LNCaP clone FGC (cell line): ENCODE measurements around the gene CSNK1D.
"Not testable (repeated sequence)": the region's sequence is repeated elsewhere in the genome, so short reads cannot be mapped to it uniquely, and the experiment has no call there.

Experiments used
- DNase-seq: peaks from one replicate; pipeline ENCODE4 v3.0.0-alpha.2; 2011; ENCODE audit warnings: low read depth
- H3K4me3 ChIP-seq: 2 replicates; pipeline ENCODE4 v1.5.1; 2011; ENCODE audit warnings: mild to moderate bottlenecking, low read depth, low read length, control low read depth
- TF ChIP-seq, protein P1 (sequence below): IDR thresholded peaks from 2 replicates; pipeline ENCODE4 v1.5.1; 2012; ENCODE audit warnings: mild to moderate bottlenecking; ENCODE audit not compliant: control insufficient read depth, insufficient read depth; ENCODE audit errors: extremely low read depth

Gene CSNK1D

DNA sequence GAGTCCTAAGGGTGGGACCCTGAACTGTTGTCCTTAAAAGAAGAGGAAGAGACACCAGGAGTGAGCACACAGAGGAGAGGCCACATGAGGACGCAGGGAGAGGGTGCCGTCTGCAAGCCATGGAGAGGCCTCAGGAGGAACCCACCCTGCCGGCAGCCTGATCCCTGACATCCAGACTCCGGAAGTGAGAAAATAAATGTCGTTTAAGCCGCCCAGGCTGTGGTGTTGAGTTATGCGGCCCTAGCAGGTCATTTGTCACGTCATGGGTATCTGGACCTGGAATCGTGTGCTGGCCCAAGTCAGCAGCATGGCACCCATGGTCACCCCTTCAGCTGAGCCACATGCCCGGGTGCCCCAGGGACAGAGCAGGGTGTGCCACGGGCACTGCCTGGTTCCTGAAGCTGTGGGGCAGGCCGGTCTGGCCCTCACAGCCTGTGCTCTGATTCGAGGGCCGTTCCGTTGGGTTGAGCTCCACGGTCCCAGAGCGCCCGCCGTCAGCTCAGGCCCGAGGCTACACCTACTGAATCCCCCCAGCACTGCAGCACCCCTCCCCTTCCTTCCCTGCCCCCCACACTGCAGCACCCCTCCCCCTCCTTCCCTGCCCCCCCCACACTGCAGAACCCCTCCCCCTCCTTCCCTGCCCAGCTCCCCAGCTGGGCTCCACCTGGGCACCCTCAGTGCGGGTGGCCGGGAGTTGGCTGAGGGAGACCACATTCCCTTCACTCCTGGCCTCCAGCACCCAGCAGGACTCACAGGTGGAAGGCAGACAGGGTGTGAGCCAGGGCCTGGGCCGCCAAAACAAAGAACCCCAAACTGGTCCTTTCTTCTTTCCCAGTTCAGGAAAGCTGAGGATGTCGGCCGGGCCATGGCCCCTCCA, 58.2 kb downstream of the CSNK1D start:
- TF ChIP-seq, protein P1, sequence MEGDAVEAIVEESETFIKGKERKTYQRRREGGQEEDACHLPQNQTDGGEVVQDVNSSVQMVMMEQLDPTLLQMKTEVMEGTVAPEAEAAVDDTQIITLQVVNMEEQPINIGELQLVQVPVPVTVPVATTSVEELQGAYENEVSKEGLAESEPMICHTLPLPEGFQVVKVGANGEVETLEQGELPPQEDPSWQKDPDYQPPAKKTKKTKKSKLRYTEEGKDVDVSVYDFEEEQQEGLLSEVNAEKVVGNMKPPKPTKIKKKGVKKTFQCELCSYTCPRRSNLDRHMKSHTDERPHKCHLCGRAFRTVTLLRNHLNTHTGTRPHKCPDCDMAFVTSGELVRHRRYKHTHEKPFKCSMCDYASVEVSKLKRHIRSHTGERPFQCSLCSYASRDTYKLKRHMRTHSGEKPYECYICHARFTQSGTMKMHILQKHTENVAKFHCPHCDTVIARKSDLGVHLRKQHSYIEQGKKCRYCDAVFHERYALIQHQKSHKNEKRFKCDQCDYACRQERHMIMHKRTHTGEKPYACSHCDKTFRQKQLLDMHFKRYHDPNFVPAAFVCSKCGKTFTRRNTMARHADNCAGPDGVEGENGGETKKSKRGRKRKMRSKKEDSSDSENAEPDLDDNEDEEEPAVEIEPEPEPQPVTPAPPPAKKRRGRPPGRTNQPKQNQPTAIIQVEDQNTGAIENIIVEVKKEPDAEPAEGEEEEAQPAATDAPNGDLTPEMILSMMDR: no peak
- H3K4me3 ChIP-seq: no peak overlapping the region
- DNase-seq: no peak

DNA sequence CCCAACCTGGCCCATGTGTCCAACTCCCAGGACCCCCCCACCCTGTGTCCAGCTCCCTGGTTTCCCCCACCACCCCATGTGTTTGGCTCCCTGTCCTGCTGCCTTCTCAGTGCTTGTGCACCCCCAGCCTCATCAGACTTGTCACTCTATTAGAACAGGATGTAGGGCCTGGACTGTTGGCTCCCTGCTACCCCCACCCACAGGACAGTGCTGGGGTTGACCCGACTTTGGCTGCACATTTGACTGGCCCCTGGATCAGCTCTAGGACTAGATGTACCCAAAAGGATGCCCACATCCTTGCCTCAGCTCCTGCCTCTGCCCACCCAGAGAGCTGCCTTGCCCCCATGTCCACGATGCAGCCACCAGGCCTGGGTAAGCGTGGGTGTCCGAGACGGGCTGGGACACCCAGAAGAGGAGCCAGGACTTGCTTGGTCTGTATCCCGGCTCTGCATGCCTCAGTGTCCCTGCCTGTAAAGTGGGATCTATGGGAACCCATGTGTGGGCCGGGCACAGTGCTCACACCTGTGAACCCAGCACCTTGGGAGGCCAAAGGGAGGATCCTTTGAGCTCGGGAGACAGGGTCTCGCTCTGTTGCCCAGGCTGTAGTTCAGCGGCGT, 59.4 kb downstream of the CSNK1D start:
- H3K4me3 ChIP-seq: no peak overlapping the region
- TF ChIP-seq, protein P1: no peak
- DNase-seq: no peak

DNA sequence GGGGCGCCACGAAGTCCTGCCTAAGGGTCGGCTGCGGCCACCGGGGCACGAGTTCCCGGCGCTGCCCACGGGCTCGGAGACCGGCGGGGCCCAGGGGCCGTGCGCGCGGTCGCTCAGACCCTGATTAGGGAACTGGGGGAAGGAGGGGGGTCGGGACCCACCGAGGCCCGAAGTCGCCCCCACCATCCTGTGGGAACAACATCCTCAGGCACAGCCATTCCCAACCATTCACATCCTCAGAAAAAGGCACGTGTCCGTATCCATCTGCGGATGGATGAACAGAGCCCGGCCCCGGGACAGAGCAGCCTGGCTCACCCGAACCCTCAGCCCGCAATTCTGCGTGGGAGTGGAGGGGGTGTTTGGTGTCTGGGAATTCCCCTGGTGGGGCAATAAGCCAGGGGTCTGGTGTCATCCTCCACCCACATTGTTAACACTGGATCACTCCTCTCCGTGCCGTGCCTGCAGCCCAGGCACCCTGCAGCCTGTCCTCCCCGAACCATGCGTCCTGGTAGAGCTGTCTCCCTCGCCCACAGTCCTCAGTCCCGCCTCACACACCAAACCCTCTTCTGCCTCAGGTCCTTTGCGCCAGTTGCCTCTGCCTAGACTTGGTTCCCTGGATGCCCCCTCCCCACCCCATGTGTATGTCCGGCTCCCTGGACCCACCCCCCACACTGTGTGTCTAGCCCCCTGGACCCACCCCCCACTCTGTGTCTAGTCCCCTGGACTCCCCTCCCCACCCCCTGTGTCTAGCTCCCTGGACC, 60.1 kb downstream of the CSNK1D start:
- TF ChIP-seq, protein P1: no peak
- H3K4me3 ChIP-seq: peak overlapping the region; percentile 79
- DNase-seq: no peak

DNA sequence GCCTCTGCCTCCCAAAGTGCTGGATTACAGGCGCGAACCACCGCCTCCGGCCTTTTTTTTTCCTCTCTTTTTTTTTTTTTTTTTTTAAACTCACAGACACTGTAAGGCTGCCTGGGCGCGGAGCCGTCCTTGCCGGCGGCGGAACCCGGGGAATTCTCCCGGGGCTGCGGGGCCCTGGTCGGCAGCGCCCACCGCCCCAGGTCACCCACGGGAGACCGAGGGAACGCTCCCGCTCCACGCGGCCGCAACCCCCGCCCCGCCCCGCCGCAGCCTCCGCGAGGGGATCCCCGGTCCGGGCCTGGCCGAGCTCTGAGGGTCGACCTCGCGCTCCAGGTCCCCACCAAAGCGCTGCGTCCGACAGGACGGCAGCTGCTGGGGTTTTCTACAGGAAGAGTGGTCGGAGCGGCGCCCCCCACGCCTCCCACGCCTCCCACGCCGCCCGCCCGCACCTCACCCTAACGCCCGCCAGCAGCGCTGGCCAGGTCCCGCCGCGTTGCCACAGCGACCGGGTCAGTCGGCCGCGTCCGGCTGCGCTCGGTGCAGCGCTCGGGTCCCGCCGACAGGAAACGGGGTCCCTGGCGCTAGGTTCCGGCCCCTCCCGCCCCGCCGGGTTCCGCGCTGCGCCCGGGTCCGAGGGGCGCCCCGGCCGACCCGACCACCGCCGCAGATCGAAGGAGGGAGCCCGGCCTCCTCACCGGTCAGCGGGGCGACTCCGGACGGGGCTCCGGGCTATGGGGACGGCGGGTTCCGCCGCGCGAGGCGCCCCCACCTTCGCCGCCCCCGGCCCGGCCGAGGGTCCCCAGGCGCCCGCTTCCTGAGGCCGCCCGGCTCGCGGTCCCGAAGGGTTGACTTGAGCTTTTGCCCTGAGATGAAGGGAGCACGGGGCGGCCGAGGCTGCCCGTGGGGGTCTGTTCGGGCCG, 60.9 kb downstream of the CSNK1D start, which contains the start of gene CCDC57:
Gene CCDC57, minus strand, starts transcription at position 512 of the 920 bp plus-strand sequence. CDS start 10,898 bp downstream, outside the sequence.
- H3K4me3 ChIP-seq: peak within 1 kb of the TSS; percentile 79
- DNase-seq: peak; percentile 22
- TF ChIP-seq, protein P1: no peak

DNA sequence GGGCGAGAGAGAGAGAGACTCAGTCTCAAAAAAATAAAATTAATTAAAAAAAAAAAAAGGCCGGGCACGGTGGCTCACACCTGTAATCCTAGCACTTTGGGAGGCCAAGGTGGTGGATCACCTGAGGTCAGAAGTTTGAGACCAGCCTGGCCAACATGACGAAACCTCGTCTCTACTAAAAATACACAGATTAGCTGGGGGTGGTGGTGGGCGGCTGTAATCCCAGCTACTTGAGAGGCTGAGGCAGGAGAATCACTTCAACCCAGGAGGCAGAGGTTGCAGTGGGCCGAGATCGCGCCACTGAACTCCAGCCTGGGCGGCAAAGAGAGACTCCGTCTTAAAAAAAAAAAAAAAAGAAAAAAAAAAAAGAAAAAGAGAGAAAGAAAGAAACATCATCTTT, 62.8 kb downstream of the CSNK1D start:
- not testable (repeated sequence) for DNase-seq, H3K4me3 ChIP-seq

DNA sequence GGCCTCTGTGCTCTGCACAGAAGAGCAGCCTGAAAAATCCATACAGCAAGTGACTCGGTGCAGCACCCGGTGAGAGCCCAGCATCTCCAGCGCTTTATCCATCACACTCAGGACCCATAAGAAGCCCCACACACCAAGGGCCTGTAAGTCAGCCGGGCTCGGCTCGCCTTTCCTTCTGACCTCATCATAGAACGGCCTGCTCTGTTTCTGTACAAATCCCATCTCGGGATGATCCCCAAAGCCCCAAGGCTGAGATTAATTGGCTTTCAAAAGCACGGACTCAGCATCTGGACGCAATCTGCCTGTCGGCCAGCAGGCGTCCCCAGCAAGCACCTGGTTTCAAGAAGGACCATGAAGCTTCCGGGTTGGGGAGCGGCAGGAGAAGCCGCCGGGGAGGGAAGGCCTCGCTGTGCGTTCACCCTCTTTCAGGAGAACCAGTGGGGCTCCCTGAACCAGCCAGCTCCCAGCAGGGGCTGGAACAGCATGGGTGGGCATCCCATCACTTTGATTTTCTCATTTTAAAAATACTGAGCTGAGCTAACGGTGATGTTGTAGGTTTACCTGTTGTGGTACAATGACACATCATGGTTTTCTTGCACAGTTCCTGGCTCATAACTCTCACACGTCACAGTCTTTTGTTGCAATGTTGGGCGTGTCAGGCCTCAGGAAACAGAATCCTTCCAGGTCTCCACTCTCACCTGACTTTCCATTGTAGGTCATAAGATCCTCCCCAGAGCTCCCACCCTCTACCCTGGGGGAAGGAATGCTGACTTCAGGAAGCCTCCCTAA, 67.6 kb downstream of the CSNK1D start:
- 0 out of 2 replicates have a peak overlapping the region, but pooled peaks have one; percentile 10 for H3K4me3 ChIP-seq
- TF ChIP-seq, protein P1: peak; percentile 80
- peak; percentile 64 for DNase-seq
